ENCODE results near the gene BLACAT1. TPM values are rescaled to one million over a fixed set of nuclear protein-coding genes. Genes with fewer than 3 reads are reported as not detected.
"Not testable (repeated sequence)": the region's sequence is repeated elsewhere in the genome, so short reads cannot be mapped to it uniquely, and the experiment has no call there.

Gene BLACAT1
- total RNA-seq, 1 experiment from 2014 or later, result not detected

- no peak for DNase-seq (ENCODE audit: extremely low read depth, low read depth)
Measured at GRCh38 chr1:205442051-205442725, 13.7 kb downstream of the BLACAT1 start.

GRCh38 chr1:205441716-205442050 is 14.2 kb downstream of the BLACAT1 start:
- no peak for DNase-seq (ENCODE audit: extremely low read depth, low read depth)

- no peak for DNase-seq (ENCODE audit: extremely low read depth, low read depth)
Measured at GRCh38 chr1:205441318-205441633, 14.6 kb downstream of the BLACAT1 start.

- no peak for DNase-seq (ENCODE audit: extremely low read depth, low read depth)
Measured at GRCh38 chr1:205440476-205441317, 15.1 kb downstream of the BLACAT1 start.

- no peak for DNase-seq (ENCODE audit: extremely low read depth, low read depth)
Measured at GRCh38 chr1:205440121-205440475, 15.7 kb downstream of the BLACAT1 start.

GRCh38 chr1:205438213-205439158 is 17.4 kb downstream of the BLACAT1 start:
- DNase-seq (ENCODE audit: extremely low read depth, low read depth), result peak; percentile 73

GRCh38 chr1:205437570-205437969 is 18.3 kb downstream of the BLACAT1 start:
- DNase-seq (ENCODE audit: extremely low read depth, low read depth), result no peak

- DNase-seq (ENCODE audit: extremely low read depth, low read depth), result no peak
Measured at GRCh38 chr1:205436776-205437410, 19.0 kb downstream of the BLACAT1 start.

- no peak for DNase-seq (ENCODE audit: extremely low read depth, low read depth)
Measured at GRCh38 chr1:205435578-205436573, 20.0 kb downstream of the BLACAT1 start.

- no peak for DNase-seq (ENCODE audit: extremely low read depth, low read depth)
Measured at GRCh38 chr1:205434738-205435137, 21.1 kb downstream of the BLACAT1 start.

GRCh38 chr1:205432692-205433091 is 23.2 kb downstream of the BLACAT1 start:
- DNase-seq (ENCODE audit: extremely low read depth, low read depth), result not testable (repeated sequence)

GRCh38 chr1:205432116-205432515 is 23.7 kb downstream of the BLACAT1 start:
- DNase-seq (ENCODE audit: extremely low read depth, low read depth), result no peak

- peak; percentile 52 for DNase-seq (ENCODE audit: extremely low read depth, low read depth)
Measured at GRCh38 chr1:205430696-205431305, 25.0 kb downstream of the BLACAT1 start.

- no peak for DNase-seq (ENCODE audit: extremely low read depth, low read depth)
Measured at GRCh38 chr1:205429762-205430695, 25.8 kb downstream of the BLACAT1 start.

GRCh38 chr1:205424901-205425600 is 30.8 kb downstream of the BLACAT1 start:
- no peak for DNase-seq (ENCODE audit: extremely low read depth, low read depth)

GRCh38 chr1:205423814-205424399 is 31.9 kb downstream of the BLACAT1 start:
- DNase-seq (ENCODE audit: extremely low read depth, low read depth), result no peak
